H9 (cell line): ENCODE measurements around the gene CYRIA. TPM values are rescaled to one million over a fixed set of nuclear protein-coding genes. Genes with fewer than 3 reads are reported as not detected.

Experiments
- DNase-seq: peaks from one replicate; pipeline ENCODE4 v3.0.0-alpha.2; 2017
- H2AFZ ChIP-seq: one replicate; pipeline ENCODE4 v1.6.1; 2013; ENCODE audit warnings: mild to moderate bottlenecking, low read length, control low read depth, moderate library complexity
- H2AK5ac ChIP-seq: 2 replicates; pipeline ENCODE4 v1.6.1; 2013; ENCODE audit warnings: low read length, control low read depth, mixed read lengths; ENCODE audit not compliant: insufficient read length
- H2BK120ac ChIP-seq: one replicate; pipeline ENCODE4 v1.6.1; 2013; ENCODE audit warnings: low read depth, mild to moderate bottlenecking, low read length, control low read depth, inconsistent platforms; ENCODE audit not compliant: poor library complexity, severe bottlenecking
- H2BK12ac ChIP-seq: 2 replicates; pipeline ENCODE4 v1.6.1; 2013; ENCODE audit warnings: low read length, control low read depth, mixed read lengths, low read depth; ENCODE audit not compliant: insufficient read length
- H2BK15ac ChIP-seq: 2 replicates; pipeline ENCODE4 v1.6.1; 2013; ENCODE audit warnings: low read depth, low read length, control low read depth
- H2BK20ac ChIP-seq: one replicate; pipeline ENCODE4 v1.6.1; 2013; ENCODE audit warnings: low read depth, mild to moderate bottlenecking, low read length, control low read depth, inconsistent platforms; ENCODE audit not compliant: poor library complexity, severe bottlenecking
- H2BK5ac ChIP-seq: 2 replicates; pipeline ENCODE4 v1.6.1; 2013; ENCODE audit warnings: low read length, control low read depth, mixed read lengths; ENCODE audit not compliant: insufficient read length
- H3K14ac ChIP-seq: 2 replicates; pipeline ENCODE4 v1.6.1; 2013; ENCODE audit warnings: low read length, control low read depth; ENCODE audit not compliant: insufficient read depth
- H3K18ac ChIP-seq: 2 replicates; pipeline ENCODE4 v1.6.1; 2013; ENCODE audit warnings: low read depth, mild to moderate bottlenecking, mixed read lengths, low read length, control low read depth; ENCODE audit not compliant: insufficient read length
- H3K23ac ChIP-seq: 2 replicates; pipeline ENCODE4 v1.6.1; 2013; ENCODE audit warnings: low read length, control low read depth, mixed read lengths, low read depth; ENCODE audit not compliant: insufficient read length
- H3K23me2 ChIP-seq: 2 replicates; pipeline ENCODE4 v1.6.1; 2013; ENCODE audit warnings: low read depth, mild to moderate bottlenecking, mixed read lengths, low read length, control low read depth; ENCODE audit not compliant: insufficient read length, poor library complexity, severe bottlenecking
- H3K27ac ChIP-seq: 2 replicates; pipeline ENCODE4 v1.5.1; 2013; ENCODE audit warnings: low read length, control low read depth, mixed read lengths, low read depth; ENCODE audit not compliant: insufficient read length
- H3K27me3 ChIP-seq: 2 replicates; pipeline ENCODE4 v1.6.1; 2013; ENCODE audit warnings: low read length, control low read depth, inconsistent platforms; ENCODE audit not compliant: insufficient read depth
- H3K4ac ChIP-seq: 2 replicates; pipeline ENCODE4 v1.6.1; 2013; ENCODE audit warnings: low read depth, mild to moderate bottlenecking, control low read depth, inconsistent platforms, low read length, moderate library complexity
- H3K4me1 ChIP-seq: 2 replicates; pipeline ENCODE4 v1.6.1; 2013; ENCODE audit warnings: low read length, control low read depth, inconsistent platforms; ENCODE audit not compliant: insufficient read depth
- H3K4me2 ChIP-seq: 2 replicates; pipeline ENCODE4 v1.6.1; 2013; ENCODE audit warnings: low read length, control low read depth, mixed read lengths; ENCODE audit not compliant: insufficient read length, insufficient read depth
- H3K56ac ChIP-seq: 2 replicates; pipeline ENCODE4 v1.6.1; 2013; ENCODE audit warnings: low read depth, mild to moderate bottlenecking, mixed read lengths, low read length, control low read depth; ENCODE audit not compliant: insufficient read length
- H3K79me1 ChIP-seq: 2 replicates; pipeline ENCODE4 v1.6.1; 2013; ENCODE audit warnings: low read depth, mild to moderate bottlenecking, moderate library complexity, low read length, control low read depth, inconsistent platforms; ENCODE audit not compliant: insufficient read depth, poor library complexity, severe bottlenecking
- H3K79me2 ChIP-seq: 2 replicates; pipeline ENCODE4 v1.6.1; 2013; ENCODE audit warnings: low read length, control low read depth, inconsistent platforms; ENCODE audit not compliant: insufficient read depth
- H3K9ac ChIP-seq: 2 replicates; pipeline ENCODE4 v1.6.1; 2013; ENCODE audit warnings: low read length, control low read depth, mixed read lengths; ENCODE audit not compliant: insufficient read length; ENCODE audit errors: extremely low read depth
- H3K9me3 ChIP-seq: one replicate; pipeline ENCODE4 v1.6.1; 2013; ENCODE audit warnings: low read depth, low read length, inconsistent platforms; ENCODE audit not compliant: control insufficient read depth
- H3T11ph ChIP-seq: one replicate; pipeline ENCODE4 v1.6.1; 2013; ENCODE audit warnings: mild to moderate bottlenecking, low read length, control low read depth, inconsistent platforms
- H4K20me1 ChIP-seq: one replicate; pipeline ENCODE4 v1.6.1; 2013; ENCODE audit not compliant: control insufficient read depth, insufficient read length, insufficient read depth
- H4K5ac ChIP-seq: 2 replicates; pipeline ENCODE4 v1.6.1; 2013; ENCODE audit warnings: low read depth, mild to moderate bottlenecking, mixed read lengths, low read length, control low read depth; ENCODE audit not compliant: insufficient read length
- H4K8ac ChIP-seq: replicated peaks from 2 replicates; pipeline ENCODE4 v1.6.1; 2013; ENCODE audit warnings: low read length, control low read depth, mixed read lengths, low read depth; ENCODE audit not compliant: insufficient read length
- H4K91ac ChIP-seq: 2 replicates; pipeline ENCODE4 v1.6.1; 2013; ENCODE audit warnings: low read depth, mild to moderate bottlenecking, moderate library complexity, mixed read lengths, low read length, control low read depth; ENCODE audit not compliant: insufficient read length
- H3K27ac Mint-ChIP-seq, 3 experiments: 2 replicates in 2 of 3; 3 replicates in 1 of 3; pipeline ENCODE4 v1.8.0; 2020 to 2021; ENCODE audit warnings: mixed read lengths in 3 of 3, mild to moderate bottlenecking in 1 of 3, moderate library complexity in 1 of 3
- H3K27me3 Mint-ChIP-seq: 2 replicates; pipeline ENCODE4 v1.8.0; 2021; ENCODE audit warnings: low read depth, mild to moderate bottlenecking, moderate library complexity, mixed read lengths
- H3K36me3 Mint-ChIP-seq, 3 experiments: 2 replicates in 2 of 3; 3 replicates in 1 of 3; pipeline ENCODE4 v1.8.0; 2020 to 2021; ENCODE audit warnings: low read depth in 3 of 3, mixed read lengths in 3 of 3; ENCODE audit not compliant: insufficient read depth in 1 of 3
- H3K4me1 Mint-ChIP-seq, 2 experiments: 2 replicates each; pipeline ENCODE4 v1.8.0; 2020; ENCODE audit warnings: mixed read lengths in 2 of 2
- H3K4me3 Mint-ChIP-seq, 2 experiments: 2 replicates in 1 of 2; 3 replicates in 1 of 2; pipeline ENCODE4 v1.8.0; 2020 to 2021; ENCODE audit warnings: mild to moderate bottlenecking in 2 of 2, mixed read lengths in 2 of 2, moderate library complexity in 1 of 2
- H3K9me3 Mint-ChIP-seq, 2 experiments: 2 replicates in 1 of 2; 3 replicates in 1 of 2; pipeline ENCODE4 v1.8.0; 2020; ENCODE audit warnings: mild to moderate bottlenecking in 2 of 2, mixed read lengths in 2 of 2, moderate library complexity in 1 of 2
- WGBS: extraction: QIAGEN DNeasy Blood & Tissue Kit; methylation state at CpG from one replicate; pipeline ENCODE4 v1.1.7; 2013; ENCODE audit warnings: missing lambda C conversion rate, low lambda C conversion rate, mixed read lengths; ENCODE audit not compliant: insufficient read length; ENCODE audit errors: extremely low coverage; 5-methylcytosine and 5-hydroxymethylcytosine counted together
- total RNA-seq: library from RNA; stranded (reverse); gene quantifications from 2 replicates; pipeline ENCODE4 v1.2.1, GENCODE V29; 2021
- TF ChIP-seq, protein P1 (sequence below): fragments of 200-600 bp; sonication (generic); conservative IDR thresholded peaks from 3 replicates; pipeline ENCODE4 v1.8.0; 2021; ENCODE audit warnings: antibody characterized with exemption, mild to moderate bottlenecking

The CYRIA gene
- total RNA-seq, 1 experiment from 2014 or later: 2.3 TPM

DNA sequence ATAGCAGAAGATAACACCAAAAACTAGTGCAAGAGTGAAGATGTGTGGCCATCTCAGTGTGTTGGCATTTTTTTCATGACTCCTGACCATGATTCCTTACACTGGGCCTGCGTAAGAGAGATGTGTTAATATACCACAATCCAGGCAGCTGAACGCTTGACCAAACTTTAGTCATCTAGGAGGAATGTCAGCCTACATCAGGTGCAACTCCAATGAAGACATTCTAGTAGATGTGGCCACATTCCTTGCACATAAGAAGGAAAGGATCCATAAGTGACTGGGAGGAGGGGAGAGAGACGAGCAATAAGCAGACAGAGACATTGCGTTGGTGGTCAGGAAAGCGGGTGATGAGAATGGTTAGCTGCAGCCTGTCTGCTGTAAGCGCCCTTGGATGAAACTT, 42.6 kb downstream of the CYRIA start:
- Mint-ChIP-seq H3K27me3 (peaks cover 2% of the 10 kb centered on the region; the same call in 1 of the 2 replicates), H3K4me1 (peaks cover 23 to 25% of the 10 kb centered on the region in 2 experiments), H3K36me3 (no peaks in the 10 kb centered on the region), H3K9me3 (no peaks in the 10 kb centered on the region), H3K27ac (no peak overlapping the region; a peak in 2 of 7 replicates), H3K4me3 (no peak overlapping the region)
- H2BK20ac ChIP-seq: no peak overlapping the region
- H2BK5ac ChIP-seq: no peak overlapping the region
- no peak for DNase-seq
- no peak overlapping the region for H4K5ac ChIP-seq
- H3K79me2 ChIP-seq: no peaks in the 10 kb centered on the region
- H3K23ac ChIP-seq: no peak overlapping the region
- no peak overlapping the region for H3K4ac ChIP-seq
- H2BK15ac ChIP-seq: no peak overlapping the region
- H2BK120ac ChIP-seq: no peak overlapping the region
- WGBS: no CpG with 5 or more reads among the region's 6 CpGs
- H3K27ac ChIP-seq: no peak overlapping the region
- H3K18ac ChIP-seq: no peak overlapping the region
- no peak overlapping the region for H3K4me2 ChIP-seq
- TF ChIP-seq, protein P1, sequence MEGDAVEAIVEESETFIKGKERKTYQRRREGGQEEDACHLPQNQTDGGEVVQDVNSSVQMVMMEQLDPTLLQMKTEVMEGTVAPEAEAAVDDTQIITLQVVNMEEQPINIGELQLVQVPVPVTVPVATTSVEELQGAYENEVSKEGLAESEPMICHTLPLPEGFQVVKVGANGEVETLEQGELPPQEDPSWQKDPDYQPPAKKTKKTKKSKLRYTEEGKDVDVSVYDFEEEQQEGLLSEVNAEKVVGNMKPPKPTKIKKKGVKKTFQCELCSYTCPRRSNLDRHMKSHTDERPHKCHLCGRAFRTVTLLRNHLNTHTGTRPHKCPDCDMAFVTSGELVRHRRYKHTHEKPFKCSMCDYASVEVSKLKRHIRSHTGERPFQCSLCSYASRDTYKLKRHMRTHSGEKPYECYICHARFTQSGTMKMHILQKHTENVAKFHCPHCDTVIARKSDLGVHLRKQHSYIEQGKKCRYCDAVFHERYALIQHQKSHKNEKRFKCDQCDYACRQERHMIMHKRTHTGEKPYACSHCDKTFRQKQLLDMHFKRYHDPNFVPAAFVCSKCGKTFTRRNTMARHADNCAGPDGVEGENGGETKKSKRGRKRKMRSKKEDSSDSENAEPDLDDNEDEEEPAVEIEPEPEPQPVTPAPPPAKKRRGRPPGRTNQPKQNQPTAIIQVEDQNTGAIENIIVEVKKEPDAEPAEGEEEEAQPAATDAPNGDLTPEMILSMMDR: no peak
- H3K9ac ChIP-seq: no peak overlapping the region
- no peak overlapping the region for H2AK5ac ChIP-seq
- H2AFZ ChIP-seq: no peak overlapping the region
- H4K91ac ChIP-seq: no peak overlapping the region
- no peaks in the 10 kb centered on the region for H3K27me3 ChIP-seq
- peaks cover 4% of the 10 kb centered on the region; the same call in 1 of the 2 replicates for H3K4me1 ChIP-seq
- H4K8ac ChIP-seq: no peak overlapping the region
- H3K56ac ChIP-seq: no peak overlapping the region
- no peak overlapping the region for H2BK12ac ChIP-seq
- H3K23me2 ChIP-seq: no peaks in the 10 kb centered on the region
- H3T11ph ChIP-seq: no peak overlapping the region
- H3K79me1 ChIP-seq: no peaks in the 10 kb centered on the region
- H3K14ac ChIP-seq: no peak overlapping the region
- H3K9me3 ChIP-seq: no peaks in the 10 kb centered on the region
- H4K20me1 ChIP-seq: no peaks in the 10 kb centered on the region
